Nucleus accumbens (tissue), 56 donors: ENCODE data around the gene CPN2.

Experiments
- DNase-seq, 56 donors: peaks; one replicate each; lab custom pipeline; 2025; lab: John Stamatoyannopoulos, UW

The CPN2 gene

GRCh38 chr3:194300936-194301335 lies 50.2 kb downstream of the CPN2 start:
- DNase-seq = no peak

- DNase-seq = peak in 22 of 56 donors; percentile 8 to 61 (median 34)
Observed at GRCh38 chr3:194300382-194300758, 50.8 kb downstream of the CPN2 start.

GRCh38 chr3:194298331-194299227 lies 52.5 kb downstream of the CPN2 start:
- DNase-seq = peak in 1 of 56 donors; percentile 30

GRCh38 chr3:194296454-194297263 lies 54.5 kb downstream of the CPN2 start:
- DNase-seq = peak in 6 of 56 donors; percentile 18 to 69 (median 28)

GRCh38 chr3:194294895-194295214 lies 56.3 kb downstream of the CPN2 start:
- DNase-seq = no peak

GRCh38 chr3:194294199-194294894 lies 56.8 kb downstream of the CPN2 start:
- no peak for DNase-seq

GRCh38 chr3:194293546-194294198 lies 57.5 kb downstream of the CPN2 start:
- no peak for DNase-seq

GRCh38 chr3:194292331-194292730 lies 58.8 kb downstream of the CPN2 start:
- no peak for DNase-seq
